ENCODE data around the gene GPT2. TPM values are rescaled to one million over a fixed set of nuclear protein-coding genes. Genes with fewer than 3 reads are reported as not detected.

GPT2 gene
- total RNA-seq, 1 experiment from 2014 or later = 68.8 TPM

DNA sequence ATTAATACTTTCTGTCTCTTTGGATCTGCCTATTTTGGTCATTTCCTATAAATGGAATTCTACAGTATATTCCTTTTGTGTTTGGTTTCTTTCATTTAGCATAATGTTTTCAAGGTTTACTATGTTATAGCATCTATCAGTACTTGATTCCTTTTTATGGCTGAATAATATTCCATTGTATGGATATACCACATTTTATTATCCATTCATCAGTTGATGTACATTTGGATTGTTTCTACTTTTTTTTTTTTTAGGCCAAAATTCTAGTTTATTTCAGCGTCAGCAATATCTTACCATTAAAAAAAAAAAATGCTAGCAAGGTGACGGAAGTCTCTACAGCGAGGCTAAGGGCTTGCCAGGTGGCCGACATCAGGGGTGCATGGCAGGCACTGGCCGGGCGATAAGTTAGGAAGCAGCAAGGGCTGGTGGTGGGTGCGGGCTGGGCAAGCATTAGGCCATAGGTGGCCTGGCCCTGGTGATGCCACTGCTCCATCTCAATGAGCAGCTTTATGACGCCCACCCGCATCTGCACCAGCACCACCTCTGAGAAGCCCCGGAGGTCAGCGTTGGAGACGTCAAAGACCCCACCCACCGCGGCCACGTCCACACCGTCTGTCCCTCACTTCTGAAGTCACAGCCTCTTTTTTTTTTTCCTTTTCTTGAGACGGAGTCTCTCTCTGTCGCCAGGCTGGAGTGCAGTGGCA, 41.8 kb upstream of the GPT2 start:
- Histone ChIP-seq H3K56ac (ENCODE audit: insufficient read length, low read depth, low read length) (no peak overlapping the region), H2BK120ac (ENCODE audit: low read depth, low read length, poor library complexity, severe bottlenecking) (no peak overlapping the region), H4K20me1 (ENCODE audit: control insufficient read depth, insufficient read depth, insufficient read length) (no peaks in the 10 kb centered on the region), H3K4me1 (ENCODE audit: insufficient read depth, low read length) (no peaks in the 10 kb centered on the region), H4K91ac (ENCODE audit: insufficient read length, low read depth, low read length) (no peak overlapping the region), H3K79me2 (ENCODE audit: insufficient read depth, low read length) (no peaks in the 10 kb centered on the region), H3K18ac (ENCODE audit: insufficient read length, low read depth, low read length) (no peak overlapping the region), H3K9ac (ENCODE audit: extremely low read depth, insufficient read length, low read length) (no peak overlapping the region), H3K27ac (ENCODE audit: insufficient read length, low read depth, low read length) (no peak overlapping the region), H3K4me2 (ENCODE audit: insufficient read depth, insufficient read length, low read length) (no peak overlapping the region), H3K4ac (ENCODE audit: low read depth, low read length) (no peak overlapping the region), H2BK12ac (ENCODE audit: insufficient read length, low read depth, low read length) (no peak overlapping the region), H3K14ac (ENCODE audit: insufficient read depth, low read length) (no peak overlapping the region), H3K23ac (ENCODE audit: insufficient read length, low read depth, low read length) (no peak overlapping the region), H4K5ac (ENCODE audit: insufficient read length, low read depth, low read length) (no peak overlapping the region), H3K23me2 (ENCODE audit: insufficient read length, low read depth, low read length, poor library complexity, severe bottlenecking) (no peaks in the 10 kb centered on the region), H2AFZ (ENCODE audit: low read length) (no peak overlapping the region), H3T11ph (ENCODE audit: low read length) (no peak overlapping the region), H2BK5ac (ENCODE audit: insufficient read length, low read length) (no peak overlapping the region), H3K27me3 (ENCODE audit: insufficient read depth, low read length) (no peaks in the 10 kb centered on the region), H4K8ac (replicated peaks; ENCODE audit: insufficient read length, low read depth, low read length) (no peak overlapping the region), H2AK5ac (ENCODE audit: insufficient read length, low read length) (no peak overlapping the region), H3K9me3 (ENCODE audit: control insufficient read depth, low read depth, low read length) (no peaks in the 10 kb centered on the region), H2BK15ac (ENCODE audit: low read depth, low read length) (no peak overlapping the region), H3K79me1 (ENCODE audit: insufficient read depth, low read depth, low read length, poor library complexity, severe bottlenecking) (no peaks in the 10 kb centered on the region), H2BK20ac (ENCODE audit: low read depth, low read length, poor library complexity, severe bottlenecking) (no peak overlapping the region)
- peaks cover 1 to 3% of the 10 kb centered on the region in 2 experiments; a peak in 2 of 4 replicates for H3K4me1 Mint-ChIP-seq
- H3K36me3 Mint-ChIP-seq (ENCODE audit: insufficient read depth in 1 of 3, low read depth in 3 of 3) = peaks cover 0 to 11% (median 3%) of the 10 kb centered on the region in 3 experiments; a peak in 3 of 7 replicates
- H3K9me3 Mint-ChIP-seq = peaks cover 13 to 14% of the 10 kb centered on the region in 2 experiments
- DNase-seq = no peak
- no CpG with 5 or more reads among the region's 18 CpGs for WGBS (ENCODE audit: extremely low coverage, insufficient read length, low lambda C conversion rate)
- H3K27ac Mint-ChIP-seq = no peak overlapping the region
- no peak overlapping the region for H3K4me3 Mint-ChIP-seq
- H3K27me3 Mint-ChIP-seq (ENCODE audit: low read depth) = no peaks in the 10 kb centered on the region
- TF ChIP-seq, protein P1, sequence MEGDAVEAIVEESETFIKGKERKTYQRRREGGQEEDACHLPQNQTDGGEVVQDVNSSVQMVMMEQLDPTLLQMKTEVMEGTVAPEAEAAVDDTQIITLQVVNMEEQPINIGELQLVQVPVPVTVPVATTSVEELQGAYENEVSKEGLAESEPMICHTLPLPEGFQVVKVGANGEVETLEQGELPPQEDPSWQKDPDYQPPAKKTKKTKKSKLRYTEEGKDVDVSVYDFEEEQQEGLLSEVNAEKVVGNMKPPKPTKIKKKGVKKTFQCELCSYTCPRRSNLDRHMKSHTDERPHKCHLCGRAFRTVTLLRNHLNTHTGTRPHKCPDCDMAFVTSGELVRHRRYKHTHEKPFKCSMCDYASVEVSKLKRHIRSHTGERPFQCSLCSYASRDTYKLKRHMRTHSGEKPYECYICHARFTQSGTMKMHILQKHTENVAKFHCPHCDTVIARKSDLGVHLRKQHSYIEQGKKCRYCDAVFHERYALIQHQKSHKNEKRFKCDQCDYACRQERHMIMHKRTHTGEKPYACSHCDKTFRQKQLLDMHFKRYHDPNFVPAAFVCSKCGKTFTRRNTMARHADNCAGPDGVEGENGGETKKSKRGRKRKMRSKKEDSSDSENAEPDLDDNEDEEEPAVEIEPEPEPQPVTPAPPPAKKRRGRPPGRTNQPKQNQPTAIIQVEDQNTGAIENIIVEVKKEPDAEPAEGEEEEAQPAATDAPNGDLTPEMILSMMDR (conservative IDR thresholded peaks at IDR 0.05) = no peak
